Measurements from ENCODE around the gene MAP3K3.

The MAP3K3 gene

GRCh38 chr17:63631626-63632025 lies 9.4 kb downstream of the MAP3K3 start:
- DNase-seq: no peak
- peaks cover 22% of the 10 kb centered on the region for H3K36me3 Mint-ChIP-seq
- CTCF ChIA-PET: no interaction called here
- H3K27me3 Mint-ChIP-seq: no peaks in the 10 kb centered on the region
- H3K9me3 Mint-ChIP-seq: no peaks in the 10 kb centered on the region
- H3K27ac Mint-ChIP-seq: no peak overlapping the region
- peaks cover 23% of the 10 kb centered on the region for H3K4me1 Mint-ChIP-seq
- H3K4me3 Mint-ChIP-seq: no peak overlapping the region

DNA sequence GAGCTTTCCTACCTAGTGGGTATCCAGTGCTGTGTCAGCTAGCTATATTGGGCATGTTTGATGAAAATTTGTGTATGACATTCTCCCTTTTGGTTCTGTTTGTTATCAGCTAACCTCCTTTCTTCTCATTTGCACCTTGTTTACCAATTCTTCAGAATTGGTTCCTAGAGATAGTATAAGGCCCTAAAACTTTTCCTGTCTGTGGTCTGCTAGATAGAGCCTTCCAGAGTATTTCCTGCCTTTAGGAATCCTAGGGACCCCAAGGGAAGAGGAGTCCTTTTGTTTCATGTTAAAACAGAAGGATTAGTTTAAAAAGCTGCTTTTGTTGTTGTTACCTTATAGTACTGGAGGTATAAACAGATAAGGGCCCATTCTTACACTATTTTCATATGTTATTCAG lies 11.5 kb downstream of the MAP3K3 start:
- CTCF ChIA-PET: interaction anchor here (0.7 to 2.8 kb wide), 4 partner anchors 12 to 208 kb away, joined by 3 to 9 read pairs (median 6); partner anchors contain the start of gene MAP3K3
- H3K9me3 Mint-ChIP-seq: no peaks in the 10 kb centered on the region
- DNase-seq: no peak
- H3K27ac Mint-ChIP-seq: no peak overlapping the region
- no peaks in the 10 kb centered on the region for H3K27me3 Mint-ChIP-seq
- peaks cover 20% of the 10 kb centered on the region for H3K4me1 Mint-ChIP-seq
- H3K4me3 Mint-ChIP-seq: no peak overlapping the region
- H3K36me3 Mint-ChIP-seq: peaks cover 28% of the 10 kb centered on the region

DNA sequence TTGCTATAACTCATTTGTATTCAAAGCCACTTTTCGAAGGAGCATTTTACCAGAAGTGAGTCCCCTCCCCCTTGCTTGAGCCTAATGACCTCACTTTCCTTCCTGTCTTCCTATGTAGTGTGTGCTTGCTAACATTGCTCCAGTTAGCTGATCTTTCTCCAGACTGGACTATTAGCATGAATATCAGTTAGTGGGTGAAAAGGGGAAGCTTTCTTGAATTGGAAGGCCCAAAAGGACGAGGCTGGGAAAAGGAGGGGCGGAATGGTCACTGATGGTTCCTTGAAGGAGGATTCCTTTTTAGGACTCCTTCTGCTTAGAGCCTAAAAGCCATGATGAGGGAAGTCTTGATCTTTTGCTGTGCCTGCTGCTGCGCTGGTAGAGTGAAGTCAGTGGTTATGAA lies 11.9 kb downstream of the MAP3K3 start:
- H3K4me1 Mint-ChIP-seq: peaks cover 24% of the 10 kb centered on the region
- CTCF ChIA-PET: interaction anchor here (0.9 to 2.8 kb wide), 3 partner anchors 12 to 208 kb away, joined by 3 to 9 read pairs (median 8); partner anchors contain the start of gene MAP3K3
- no peak overlapping the region for H3K4me3 Mint-ChIP-seq
- H3K27me3 Mint-ChIP-seq: no peaks in the 10 kb centered on the region
- H3K36me3 Mint-ChIP-seq: peaks cover 28% of the 10 kb centered on the region
- H3K27ac Mint-ChIP-seq: peak overlapping the region; percentile 1
- DNase-seq: no peak
- no peaks in the 10 kb centered on the region for H3K9me3 Mint-ChIP-seq

GRCh38 chr17:63634816-63635215 lies 12.6 kb downstream of the MAP3K3 start:
- Mint-ChIP-seq H3K36me3 (peaks cover 28% of the 10 kb centered on the region), H3K27ac (no peak overlapping the region), H3K4me3 (no peak overlapping the region), H3K4me1 (peaks cover 26% of the 10 kb centered on the region), H3K27me3 (no peaks in the 10 kb centered on the region), H3K9me3 (no peaks in the 10 kb centered on the region)
- DNase-seq: no peak
- CTCF ChIA-PET: interaction anchor here (1.7 to 2.8 kb wide), 3 partner anchors 23 to 209 kb away, joined by 4 to 9 read pairs (median 8); no protein-coding TSS in a partner anchor

DNA sequence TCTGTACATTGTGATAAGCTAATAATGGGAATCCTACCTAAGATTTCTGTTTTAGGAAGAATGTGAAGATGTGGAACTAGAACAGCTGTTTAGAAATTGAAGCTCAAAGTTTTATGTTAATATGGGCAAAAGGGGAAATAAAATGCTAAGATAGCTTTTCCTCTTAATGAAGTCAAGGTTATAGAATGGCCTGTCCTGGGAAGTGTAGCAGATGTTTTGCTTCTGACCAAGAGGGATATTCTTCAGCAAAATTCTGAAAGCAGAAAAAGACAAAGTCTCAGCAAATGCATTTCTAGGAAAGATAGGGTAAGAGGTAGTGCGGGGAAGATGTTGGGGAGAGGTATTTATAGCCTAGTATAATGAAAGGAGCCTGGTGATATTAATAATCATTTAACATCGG lies 13.1 kb downstream of the MAP3K3 start:
- H3K36me3 Mint-ChIP-seq: peaks cover 28% of the 10 kb centered on the region
- CTCF ChIA-PET: interaction anchor here (0.6 to 2.8 kb wide), 3 partner anchors 24 to 209 kb away, joined by 3 to 8 read pairs (median 4); no protein-coding TSS in a partner anchor
- H3K27me3 Mint-ChIP-seq: no peaks in the 10 kb centered on the region
- no peak for DNase-seq
- no peak overlapping the region for H3K27ac Mint-ChIP-seq
- H3K4me3 Mint-ChIP-seq: no peak overlapping the region
- H3K9me3 Mint-ChIP-seq: no peaks in the 10 kb centered on the region
- H3K4me1 Mint-ChIP-seq: peaks cover 26% of the 10 kb centered on the region

- Mint-ChIP-seq H3K36me3 (peaks cover 28% of the 10 kb centered on the region), H3K27me3 (no peaks in the 10 kb centered on the region), H3K4me1 (peaks cover 26% of the 10 kb centered on the region), H3K4me3 (no peak overlapping the region), H3K27ac (no peak overlapping the region), H3K9me3 (no peaks in the 10 kb centered on the region)
- no peak for DNase-seq
- CTCF ChIA-PET: interaction anchor here (0.6 to 2.8 kb wide), 3 partner anchors 24 to 210 kb away, joined by 3 to 8 read pairs (median 4); no protein-coding TSS in a partner anchor
Observed at GRCh38 chr17:63635787-63636186, 13.6 kb downstream of the MAP3K3 start.

- CTCF ChIA-PET: interaction anchor here (0.5 to 1.8 kb wide), 3 partner anchors 11 to 1324 kb away, joined by 3 to 4 read pairs (median 3); no protein-coding TSS in a partner anchor
- H3K27ac Mint-ChIP-seq: peak overlapping the region; percentile 17
- peaks cover 17% of the 10 kb centered on the region for H3K36me3 Mint-ChIP-seq
- DNase-seq: no peak
- no peaks in the 10 kb centered on the region for H3K9me3 Mint-ChIP-seq
- no peak overlapping the region for H3K4me3 Mint-ChIP-seq
- H3K4me1 Mint-ChIP-seq: peaks cover 15% of the 10 kb centered on the region
- H3K27me3 Mint-ChIP-seq: no peaks in the 10 kb centered on the region
Observed at GRCh38 chr17:63639125-63639524, 16.9 kb downstream of the MAP3K3 start.

- CTCF ChIA-PET: no interaction called here
- Mint-ChIP-seq H3K4me3 (no peak overlapping the region), H3K36me3 (peaks cover 15% of the 10 kb centered on the region), H3K27ac (no peak overlapping the region), H3K4me1 (peaks cover 11% of the 10 kb centered on the region), H3K9me3 (no peaks in the 10 kb centered on the region), H3K27me3 (no peaks in the 10 kb centered on the region)
- DNase-seq: no peak
Observed at GRCh38 chr17:63640038-63640437, 17.8 kb downstream of the MAP3K3 start.

GRCh38 chr17:63641692-63642448 lies 19.7 kb downstream of the MAP3K3 start:
- H3K4me1 Mint-ChIP-seq: peaks cover 11% of the 10 kb centered on the region
- H3K4me3 Mint-ChIP-seq: no peak overlapping the region
- DNase-seq: no peak
- H3K9me3 Mint-ChIP-seq: no peaks in the 10 kb centered on the region
- H3K36me3 Mint-ChIP-seq: peaks cover 22% of the 10 kb centered on the region
- H3K27ac Mint-ChIP-seq: peak overlapping the region; percentile 15
- CTCF ChIA-PET: no interaction called here
- H3K27me3 Mint-ChIP-seq: no peaks in the 10 kb centered on the region

GRCh38 chr17:63644846-63645245 lies 22.6 kb downstream of the MAP3K3 start:
- peaks cover 31% of the 10 kb centered on the region for H3K36me3 Mint-ChIP-seq
- H3K27ac Mint-ChIP-seq: no peak overlapping the region
- CTCF ChIA-PET: no interaction called here
- peaks cover 9% of the 10 kb centered on the region for H3K4me1 Mint-ChIP-seq
- no peaks in the 10 kb centered on the region for H3K27me3 Mint-ChIP-seq
- no peak for DNase-seq
- H3K9me3 Mint-ChIP-seq: no peaks in the 10 kb centered on the region
- H3K4me3 Mint-ChIP-seq: no peak overlapping the region

DNA sequence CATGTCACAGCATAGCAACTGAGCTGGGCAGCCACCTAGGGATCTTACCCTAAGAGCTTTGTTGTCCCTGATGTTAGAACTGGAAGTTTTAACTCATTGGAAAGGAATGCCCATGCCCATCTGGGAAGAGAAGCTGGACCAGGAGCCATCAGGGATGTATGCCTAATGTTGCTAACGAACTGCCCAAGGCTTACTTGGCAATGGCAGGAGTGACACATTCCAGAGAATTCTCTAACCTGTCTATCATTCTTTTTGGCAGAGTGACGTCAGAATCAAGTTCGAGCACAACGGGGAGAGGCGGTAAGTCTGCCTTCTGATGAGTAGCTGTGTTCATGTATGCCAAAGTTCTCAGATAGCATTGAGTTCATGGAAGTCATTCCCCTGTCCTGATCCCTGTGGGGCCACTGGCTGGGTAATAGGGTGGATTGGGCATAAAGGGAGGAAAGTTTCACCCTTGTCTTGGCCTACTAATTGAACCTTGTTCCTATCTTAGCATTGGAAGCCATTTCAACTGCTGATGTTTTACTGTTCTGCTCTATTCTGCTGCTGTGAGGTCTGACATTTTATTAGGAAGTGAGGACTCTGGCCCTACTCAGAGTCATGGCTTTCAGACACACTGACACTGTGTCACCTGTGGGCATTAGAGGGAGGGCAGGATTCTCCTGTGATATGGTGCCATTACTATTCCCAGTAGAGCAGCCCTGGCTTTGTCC lies 23.7 kb downstream of the MAP3K3 start:
- CTCF ChIA-PET: no interaction called here
- H3K27ac Mint-ChIP-seq: no peak overlapping the region
- H3K4me3 Mint-ChIP-seq: no peak overlapping the region
- no peaks in the 10 kb centered on the region for H3K27me3 Mint-ChIP-seq
- peaks cover 34% of the 10 kb centered on the region for H3K36me3 Mint-ChIP-seq
- peaks cover 12% of the 10 kb centered on the region for H3K4me1 Mint-ChIP-seq
- DNase-seq: no peak
- no peaks in the 10 kb centered on the region for H3K9me3 Mint-ChIP-seq

GRCh38 chr17:63646488-63646806 lies 24.2 kb downstream of the MAP3K3 start:
- CTCF ChIA-PET: no interaction called here
- DNase-seq: no peak
- Mint-ChIP-seq H3K27ac (no peak overlapping the region), H3K36me3 (peaks cover 34% of the 10 kb centered on the region), H3K4me1 (peaks cover 12% of the 10 kb centered on the region), H3K9me3 (no peaks in the 10 kb centered on the region), H3K4me3 (no peak overlapping the region), H3K27me3 (no peaks in the 10 kb centered on the region)

GRCh38 chr17:63647065-63647725 lies 25.0 kb downstream of the MAP3K3 start:
- H3K9me3 Mint-ChIP-seq: no peaks in the 10 kb centered on the region
- no peak for DNase-seq
- peaks cover 36% of the 10 kb centered on the region for H3K36me3 Mint-ChIP-seq
- H3K27me3 Mint-ChIP-seq: no peaks in the 10 kb centered on the region
- H3K4me3 Mint-ChIP-seq: no peak overlapping the region
- peaks cover 12% of the 10 kb centered on the region for H3K4me1 Mint-ChIP-seq
- CTCF ChIA-PET: no interaction called here
- H3K27ac Mint-ChIP-seq: no peak overlapping the region

DNA sequence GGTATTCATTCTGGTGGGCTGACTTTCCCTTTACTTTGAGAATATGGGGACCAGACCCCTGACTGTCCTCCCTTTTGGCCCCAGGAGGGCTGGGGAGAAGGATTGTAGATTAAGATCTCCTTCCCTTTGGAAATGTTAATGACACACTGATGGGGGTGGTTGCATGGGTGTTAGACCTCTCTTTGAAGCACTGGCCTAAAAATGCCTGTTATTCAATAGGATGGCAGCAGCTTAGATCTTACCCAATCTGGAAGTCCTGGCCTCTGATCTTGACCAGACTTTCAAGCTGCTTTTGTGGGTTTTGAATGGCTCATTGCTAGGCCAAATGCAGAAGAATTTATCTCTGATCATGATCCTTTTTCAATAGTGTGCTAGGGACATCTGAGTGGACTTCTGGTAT lies 25.7 kb downstream of the MAP3K3 start:
- Mint-ChIP-seq H3K27me3 (no peaks in the 10 kb centered on the region), H3K4me3 (no peak overlapping the region), H3K9me3 (no peaks in the 10 kb centered on the region), H3K27ac (no peak overlapping the region), H3K4me1 (peaks cover 12% of the 10 kb centered on the region), H3K36me3 (peaks cover 44% of the 10 kb centered on the region)
- CTCF ChIA-PET: no interaction called here
- DNase-seq: no peak
